ENCODE data around the gene PPFIA3.
"Not testable (repeated sequence)": the region's sequence is repeated elsewhere in the genome, so short reads cannot be mapped to it uniquely, and the experiment has no call there.

PPFIA3 gene

GRCh38 chr19:49120868-49121267 lies 1.5 kb downstream of the PPFIA3 start:
- no peak for TF ChIP-seq MAX (IDR thresholded peaks at IDR 0.05; ENCODE audit: low read depth, low read length)
- no peak for TF ChIP-seq CTCF (IDR thresholded peaks at IDR 0.05; ENCODE audit: low read depth, low read length)
- no peak for TF ChIP-seq MYC (IDR thresholded peaks at IDR 0.05; ENCODE audit: low read depth, low read length)
- no peak for TF ChIP-seq POLR2A (IDR thresholded peaks at IDR 0.05; ENCODE audit: extremely low read depth, insufficient read length)
- peak; percentile 11 for DNase-seq (ENCODE audit: low read depth)
- H3K4me3 ChIP-seq (ENCODE audit: low read depth, low read length) = no peak overlapping the region

- not testable (repeated sequence) for DNase-seq (ENCODE audit: low read depth); H3K4me3 ChIP-seq (ENCODE audit: low read depth, low read length)
These were observed 2.5 kb downstream of the PPFIA3 start for GRCh38 chr19:49121841-49122240.

GRCh38 chr19:49123285-49123684 lies 3.9 kb downstream of the PPFIA3 start:
- not testable (repeated sequence) for DNase-seq (ENCODE audit: low read depth); H3K4me3 ChIP-seq (ENCODE audit: low read depth, low read length)

- no peak for DNase-seq (ENCODE audit: low read depth)
- no peak overlapping the region for H3K4me3 ChIP-seq (ENCODE audit: low read depth, low read length)
- TF ChIP-seq POLR2A (IDR thresholded peaks at IDR 0.05; ENCODE audit: extremely low read depth, insufficient read length) = no peak
- TF ChIP-seq MYC (IDR thresholded peaks at IDR 0.05; ENCODE audit: low read depth, low read length) = no peak
These were observed 5.8 kb downstream of the PPFIA3 start for GRCh38 chr19:49125025-49125731.

GRCh38 chr19:49126575-49126974 lies 7.2 kb downstream of the PPFIA3 start:
- no peak overlapping the region for H3K4me3 ChIP-seq (ENCODE audit: low read depth, low read length)
- TF ChIP-seq POLR2A (IDR thresholded peaks at IDR 0.05; ENCODE audit: extremely low read depth, insufficient read length) = no peak
- TF ChIP-seq CTCF (IDR thresholded peaks at IDR 0.05; ENCODE audit: low read depth, low read length) = no peak
- no peak for TF ChIP-seq MYC (IDR thresholded peaks at IDR 0.05; ENCODE audit: low read depth, low read length)
- TF ChIP-seq MAX (IDR thresholded peaks at IDR 0.05; ENCODE audit: low read depth, low read length) = no peak
- no peak for DNase-seq (ENCODE audit: low read depth)

GRCh38 chr19:49127225-49127624 lies 7.9 kb downstream of the PPFIA3 start:
- H3K4me3 ChIP-seq (ENCODE audit: low read depth, low read length); DNase-seq (ENCODE audit: low read depth): not testable (repeated sequence)

- TF ChIP-seq CTCF (IDR thresholded peaks at IDR 0.05; ENCODE audit: low read depth, low read length) (no peak), POLR2A (IDR thresholded peaks at IDR 0.05; ENCODE audit: extremely low read depth, insufficient read length) (peak; percentile 48), MAX (IDR thresholded peaks at IDR 0.05; ENCODE audit: low read depth, low read length) (peak; percentile 92), MYC (IDR thresholded peaks at IDR 0.05; ENCODE audit: low read depth, low read length) (peak; percentile 75)
- peak overlapping the region; percentile 61 for H3K4me3 ChIP-seq (ENCODE audit: low read depth, low read length)
- peak; percentile 93 for DNase-seq (ENCODE audit: low read depth)
These were observed 8.6 kb downstream of the PPFIA3 start for GRCh38 chr19:49127674-49128544.

Measured in NB4 (cell line).